ENCODE measurements around the gene TAS2R60. TPM values are rescaled to one million over a fixed set of nuclear protein-coding genes. Genes with fewer than 3 reads are reported as not detected.
A peak's percentile ranks its signal among the peaks of the same experiment; 100 is the strongest.

The TAS2R60 gene
- total and polyA plus RNA-seq, 9 of the 15 experiments (the other 6 are each of a cell fraction or from before 2014, with no cell fraction given) = 0.08 TPM; not detected in 8

DNA sequence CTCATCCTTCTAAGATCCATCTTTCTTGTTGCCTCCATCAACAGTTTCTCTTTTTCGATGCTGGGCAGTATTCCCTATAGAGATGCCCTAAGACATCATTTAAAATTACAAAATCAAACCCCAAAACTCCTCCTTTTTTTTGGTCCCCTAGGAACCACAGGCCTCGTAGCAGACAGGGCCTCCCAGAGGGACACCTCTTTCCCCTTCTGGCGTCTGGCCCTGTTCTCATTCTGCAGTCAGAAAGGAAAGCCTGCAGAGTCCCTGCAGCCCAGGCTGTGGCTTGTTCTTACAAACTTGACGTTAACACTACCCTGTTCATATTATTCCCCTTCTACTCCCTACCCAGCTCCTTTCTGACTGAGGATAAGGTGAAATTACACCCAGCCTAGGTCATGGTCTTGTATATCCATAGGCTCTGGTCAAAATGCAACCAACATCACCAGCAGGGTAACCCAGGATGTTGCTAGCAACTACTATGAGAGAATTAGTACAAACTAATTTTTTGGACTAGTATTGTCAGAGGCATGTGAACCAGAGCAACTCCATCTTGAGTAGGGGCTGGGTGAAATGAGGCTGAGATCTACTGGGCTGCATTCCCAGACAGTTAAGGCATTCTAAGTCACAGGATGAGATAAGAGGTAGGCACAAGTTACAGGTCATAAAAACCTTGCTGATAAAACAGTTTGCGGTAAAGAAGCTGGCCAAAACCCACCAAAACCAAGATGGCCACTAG is 31.1 kb upstream of the TAS2R60 start (continued):
- 0 out of 2 replicates have a peak, but pooled peaks have one; percentile 47 for TF ChIP-seq ZNF197 (CRISPR knock-in tag; IDR thresholded peaks at IDR 0.05; ENCODE audit: low read depth)
- no peak for TF ChIP-seq C11orf30 (IDR thresholded peaks at IDR 0.05; ENCODE audit: low read depth)
- TF ChIP-seq, protein P1, sequence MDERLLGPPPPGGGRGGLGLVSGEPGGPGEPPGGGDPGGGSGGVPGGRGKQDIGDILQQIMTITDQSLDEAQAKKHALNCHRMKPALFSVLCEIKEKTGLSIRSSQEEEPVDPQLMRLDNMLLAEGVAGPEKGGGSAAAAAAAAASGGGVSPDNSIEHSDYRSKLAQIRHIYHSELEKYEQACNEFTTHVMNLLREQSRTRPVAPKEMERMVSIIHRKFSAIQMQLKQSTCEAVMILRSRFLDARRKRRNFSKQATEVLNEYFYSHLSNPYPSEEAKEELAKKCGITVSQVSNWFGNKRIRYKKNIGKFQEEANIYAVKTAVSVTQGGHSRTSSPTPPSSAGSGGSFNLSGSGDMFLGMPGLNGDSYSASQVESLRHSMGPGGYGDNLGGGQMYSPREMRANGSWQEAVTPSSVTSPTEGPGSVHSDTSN (CRISPR knock-in tag; IDR thresholded peaks at IDR 0.05; ENCODE audit: low read depth) = no peak
- TF ChIP-seq, protein P1 (tag; conservative IDR thresholded peaks at IDR 0.05; ENCODE audit: low read depth) = peak; percentile 33; the same call in 1 of the 2 replicates
- TF ChIP-seq PTTG1 (tag; IDR thresholded peaks at IDR 0.05; ENCODE audit: low read depth) = peak; percentile 76
- no peak for TF ChIP-seq OTX1 (CRISPR knock-in tag; IDR thresholded peaks at IDR 0.05)
- no peak for TF ChIP-seq YY1 (IDR thresholded peaks at IDR 0.05; ENCODE audit: borderline replicate concordance in 1 of 3, control insufficient read depth in 1 of 3, extremely low read depth in 1 of 3, insufficient read depth in 3 of 3, insufficient read length in 1 of 3, insufficient replicate concordance in 2 of 3, low read depth in 1 of 3, low read length in 2 of 3)
- TF ChIP-seq, protein P2, sequence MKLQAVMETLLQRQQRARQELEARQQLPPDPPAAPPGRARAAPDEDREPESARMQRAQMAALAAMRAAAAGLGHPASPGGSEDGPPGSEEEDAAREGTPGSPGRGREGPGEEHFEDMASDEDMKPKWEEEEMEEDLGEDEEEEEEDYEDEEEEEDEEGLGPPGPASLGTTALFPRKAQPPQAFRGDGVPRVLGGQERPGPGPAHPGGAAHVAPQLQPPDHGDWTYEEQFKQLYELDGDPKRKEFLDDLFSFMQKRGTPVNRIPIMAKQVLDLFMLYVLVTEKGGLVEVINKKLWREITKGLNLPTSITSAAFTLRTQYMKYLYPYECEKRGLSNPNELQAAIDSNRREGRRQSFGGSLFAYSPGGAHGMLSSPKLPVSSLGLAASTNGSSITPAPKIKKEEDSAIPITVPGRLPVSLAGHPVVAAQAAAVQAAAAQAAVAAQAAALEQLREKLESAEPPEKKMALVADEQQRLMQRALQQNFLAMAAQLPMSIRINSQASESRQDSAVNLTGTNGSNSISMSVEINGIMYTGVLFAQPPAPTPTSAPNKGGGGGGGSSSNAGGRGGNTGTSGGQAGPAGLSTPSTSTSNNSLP (IDR thresholded peaks at IDR 0.05; ENCODE audit: borderline replicate concordance, low read depth, low read length) = no peak
- no peak for TF ChIP-seq ZHX1 (conservative IDR thresholded peaks at IDR 0.05; ENCODE audit: low read length)
- no peak for TF ChIP-seq ZNF696 (CRISPR knock-in tag; conservative IDR thresholded peaks at IDR 0.05)
- TF ChIP-seq TEAD2 (tag; IDR thresholded peaks at IDR 0.05) = peak; percentile 48; the same call in 1 of the 2 replicates
- no peak for TF ChIP-seq CBX2 (IDR thresholded peaks at IDR 0.05; ENCODE audit: insufficient read depth, low read length, poor library complexity, severe bottlenecking)
- TF ChIP-seq ZNF311 (CRISPR knock-in tag; IDR thresholded peaks at IDR 0.05) = no peak
- TF ChIP-seq SMAD2 (IDR thresholded peaks at IDR 0.05; ENCODE audit: low read depth, low read length) = no peak
- TF ChIP-seq, protein P3, sequence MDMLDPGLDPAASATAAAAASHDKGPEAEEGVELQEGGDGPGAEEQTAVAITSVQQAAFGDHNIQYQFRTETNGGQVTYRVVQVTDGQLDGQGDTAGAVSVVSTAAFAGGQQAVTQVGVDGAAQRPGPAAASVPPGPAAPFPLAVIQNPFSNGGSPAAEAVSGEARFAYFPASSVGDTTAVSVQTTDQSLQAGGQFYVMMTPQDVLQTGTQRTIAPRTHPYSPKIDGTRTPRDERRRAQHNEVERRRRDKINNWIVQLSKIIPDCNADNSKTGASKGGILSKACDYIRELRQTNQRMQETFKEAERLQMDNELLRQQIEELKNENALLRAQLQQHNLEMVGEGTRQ (CRISPR knock-in tag; IDR thresholded peaks at IDR 0.05) = no peak
- peak; percentile 46; the same call in 1 of the 2 replicates for TF ChIP-seq KLF6 (CRISPR knock-in tag; IDR thresholded peaks at IDR 0.05; ENCODE audit: borderline replicate concordance)
